Hepatocyte (in vitro differentiated cells): ENCODE data around the gene PRKCZ.

Experiments
- EZH2phosphoT487 ChIP-seq: fragments of 200-600 bp; sonication (generic); IDR thresholded peaks from one replicate; pipeline ENCODE4 v1.6.1; 2018; ENCODE audit warnings: antibody characterized with exemption, mild to moderate bottlenecking, low read depth, moderate library complexity; ENCODE audit not compliant: unreplicated experiment, severe bottlenecking
- TF ChIP-seq, protein P1 (sequence below): fragments of 200-600 bp; sonication (generic); IDR thresholded peaks from 2 replicates; pipeline ENCODE4 v1.5.1; 2016; ENCODE audit warnings: antibody characterized with exemption, mild to moderate bottlenecking; ENCODE audit not compliant: poor library complexity

DNA sequence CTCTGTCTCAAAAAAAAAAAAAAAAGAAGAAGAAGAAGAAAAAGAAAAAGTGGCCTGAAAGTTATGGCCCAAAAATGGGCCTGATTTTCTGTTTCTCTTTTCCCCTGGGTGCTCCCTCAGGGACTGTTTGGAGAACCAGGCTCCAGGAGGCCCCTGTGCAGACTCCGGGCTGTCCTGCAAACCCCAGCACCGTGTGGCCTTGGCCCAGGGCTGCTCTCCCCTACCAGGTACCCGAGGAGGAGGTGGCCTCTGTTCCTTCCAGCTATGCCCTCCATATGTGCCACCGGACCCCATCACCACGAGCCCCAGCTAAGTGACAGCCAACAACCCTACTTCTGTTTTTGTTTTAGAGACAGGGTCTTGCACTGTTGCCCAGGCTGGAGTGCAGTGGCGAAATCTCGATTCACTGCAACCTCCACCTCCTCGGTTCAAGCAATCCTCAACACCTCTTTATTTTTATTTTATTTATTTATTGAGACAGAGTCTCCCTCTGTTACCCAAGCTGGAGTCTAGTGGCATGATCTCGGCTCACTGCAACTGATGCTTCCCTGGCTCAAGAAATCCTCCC lies 151.9 kb downstream of the PRKCZ start:
- no peak for TF ChIP-seq EZH2phosphoT487
- TF ChIP-seq, protein P1, sequence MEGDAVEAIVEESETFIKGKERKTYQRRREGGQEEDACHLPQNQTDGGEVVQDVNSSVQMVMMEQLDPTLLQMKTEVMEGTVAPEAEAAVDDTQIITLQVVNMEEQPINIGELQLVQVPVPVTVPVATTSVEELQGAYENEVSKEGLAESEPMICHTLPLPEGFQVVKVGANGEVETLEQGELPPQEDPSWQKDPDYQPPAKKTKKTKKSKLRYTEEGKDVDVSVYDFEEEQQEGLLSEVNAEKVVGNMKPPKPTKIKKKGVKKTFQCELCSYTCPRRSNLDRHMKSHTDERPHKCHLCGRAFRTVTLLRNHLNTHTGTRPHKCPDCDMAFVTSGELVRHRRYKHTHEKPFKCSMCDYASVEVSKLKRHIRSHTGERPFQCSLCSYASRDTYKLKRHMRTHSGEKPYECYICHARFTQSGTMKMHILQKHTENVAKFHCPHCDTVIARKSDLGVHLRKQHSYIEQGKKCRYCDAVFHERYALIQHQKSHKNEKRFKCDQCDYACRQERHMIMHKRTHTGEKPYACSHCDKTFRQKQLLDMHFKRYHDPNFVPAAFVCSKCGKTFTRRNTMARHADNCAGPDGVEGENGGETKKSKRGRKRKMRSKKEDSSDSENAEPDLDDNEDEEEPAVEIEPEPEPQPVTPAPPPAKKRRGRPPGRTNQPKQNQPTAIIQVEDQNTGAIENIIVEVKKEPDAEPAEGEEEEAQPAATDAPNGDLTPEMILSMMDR: no peak
